Measurements from ENCODE around the gene DIS3L2.
"Not testable (repeated sequence)": the region's sequence is repeated elsewhere in the genome, so short reads cannot be mapped to it uniquely, and the experiment has no call there.

The DIS3L2 gene

GRCh38 chr2:231928901-231929725, 32.4 kb upstream of the DIS3L2 start:
- no peak for DNase-seq

- no peak for DNase-seq
These were observed 31.4 kb upstream of the DIS3L2 start for GRCh38 chr2:231929961-231930592.

GRCh38 chr2:231930593-231931281, 30.8 kb upstream of the DIS3L2 start:
- DNase-seq: no peak

GRCh38 chr2:231931481-231931915, 30.0 kb upstream of the DIS3L2 start:
- no peak for DNase-seq

- no peak for DNase-seq
These were observed 28.9 kb upstream of the DIS3L2 start for GRCh38 chr2:231932711-231932970.

- DNase-seq: no peak
These were observed 28.3 kb upstream of the DIS3L2 start for GRCh38 chr2:231932985-231933915.

GRCh38 chr2:231933916-231934401, 27.6 kb upstream of the DIS3L2 start:
- peak; percentile 14 for DNase-seq

GRCh38 chr2:231934441-231935206, 26.9 kb upstream of the DIS3L2 start:
- DNase-seq: no peak

- DNase-seq: no peak
These were observed 26.3 kb upstream of the DIS3L2 start for GRCh38 chr2:231935207-231935524.

GRCh38 chr2:231935815-231936214, 25.7 kb upstream of the DIS3L2 start:
- DNase-seq: no peak

- no peak for DNase-seq
These were observed 25.0 kb upstream of the DIS3L2 start for GRCh38 chr2:231936491-231936890.

- DNase-seq: no peak
These were observed 24.5 kb upstream of the DIS3L2 start for GRCh38 chr2:231937057-231937456.

GRCh38 chr2:231939022-231939421, 22.5 kb upstream of the DIS3L2 start:
- no peak for DNase-seq

GRCh38 chr2:231940795-231941194, 20.7 kb upstream of the DIS3L2 start:
- no peak for DNase-seq

GRCh38 chr2:231941673-231942072, 19.8 kb upstream of the DIS3L2 start:
- DNase-seq: no peak

GRCh38 chr2:231942180-231942579, 19.3 kb upstream of the DIS3L2 start:
- no peak for DNase-seq

GRCh38 chr2:231946241-231946814, 15.2 kb upstream of the DIS3L2 start:
- DNase-seq: no peak

- DNase-seq: not testable (repeated sequence)
These were observed 14.4 kb upstream of the DIS3L2 start for GRCh38 chr2:231947112-231947511.

GRCh38 chr2:231947694-231948093, 13.8 kb upstream of the DIS3L2 start:
- no peak for DNase-seq

- no peak for DNase-seq
These were observed 10.0 kb upstream of the DIS3L2 start for GRCh38 chr2:231951452-231952035.

All from fibroblast of skin of abdomen (primary cell).